NCI-H748 (cell line): ENCODE measurements around the gene SNAPC3.

Experiments
- DNase-seq: peaks from one replicate; lab custom pipeline; 2025; ENCODE audit not compliant: unreplicated experiment; lab: John Stamatoyannopoulos, UW

Gene SNAPC3

DNA sequence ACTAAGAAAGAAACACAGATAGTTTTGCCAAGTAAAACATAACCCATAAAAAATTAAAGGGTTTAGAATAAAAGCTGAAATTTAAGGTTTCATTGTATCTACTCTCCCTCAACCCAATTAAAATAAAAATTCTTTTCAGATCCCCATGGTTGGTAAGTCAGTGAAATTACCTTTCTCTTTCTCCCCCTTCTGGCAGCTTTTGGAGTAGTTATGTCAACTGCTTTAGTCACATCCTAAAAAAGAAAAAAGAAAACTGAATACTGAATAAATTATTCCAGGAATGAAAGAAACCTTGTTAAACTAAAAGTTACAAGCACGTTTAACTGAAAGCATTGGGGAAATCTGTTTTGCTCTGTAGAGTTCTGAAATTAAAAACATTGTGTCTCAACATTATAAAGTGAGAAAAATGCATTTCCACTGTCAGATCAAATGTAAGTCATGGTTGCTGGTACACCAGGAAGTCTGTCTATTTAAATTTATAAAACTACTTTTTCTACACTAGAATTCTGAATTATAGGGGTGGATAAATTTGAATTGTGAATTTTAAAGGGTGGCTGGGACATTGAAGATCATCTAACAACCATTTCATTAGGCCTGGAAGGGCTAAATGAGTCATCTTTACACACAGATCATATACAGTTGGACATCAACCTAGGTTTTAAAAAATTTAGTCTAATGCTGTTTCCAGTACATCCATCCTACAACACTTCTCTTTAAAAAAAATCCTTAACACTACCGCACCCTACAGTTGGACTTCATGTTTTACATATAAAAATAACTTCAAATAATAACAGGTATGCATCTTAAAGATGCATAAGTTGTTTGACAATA, 63.4 kb downstream of the SNAPC3 start:
- no peak for DNase-seq

- no peak for DNase-seq
These were observed 69.3 kb downstream of the SNAPC3 start for GRCh38 chr9:15491950-15492349.

GRCh38 chr9:15492485-15493150, 69.9 kb downstream of the SNAPC3 start:
- DNase-seq = no peak

DNA sequence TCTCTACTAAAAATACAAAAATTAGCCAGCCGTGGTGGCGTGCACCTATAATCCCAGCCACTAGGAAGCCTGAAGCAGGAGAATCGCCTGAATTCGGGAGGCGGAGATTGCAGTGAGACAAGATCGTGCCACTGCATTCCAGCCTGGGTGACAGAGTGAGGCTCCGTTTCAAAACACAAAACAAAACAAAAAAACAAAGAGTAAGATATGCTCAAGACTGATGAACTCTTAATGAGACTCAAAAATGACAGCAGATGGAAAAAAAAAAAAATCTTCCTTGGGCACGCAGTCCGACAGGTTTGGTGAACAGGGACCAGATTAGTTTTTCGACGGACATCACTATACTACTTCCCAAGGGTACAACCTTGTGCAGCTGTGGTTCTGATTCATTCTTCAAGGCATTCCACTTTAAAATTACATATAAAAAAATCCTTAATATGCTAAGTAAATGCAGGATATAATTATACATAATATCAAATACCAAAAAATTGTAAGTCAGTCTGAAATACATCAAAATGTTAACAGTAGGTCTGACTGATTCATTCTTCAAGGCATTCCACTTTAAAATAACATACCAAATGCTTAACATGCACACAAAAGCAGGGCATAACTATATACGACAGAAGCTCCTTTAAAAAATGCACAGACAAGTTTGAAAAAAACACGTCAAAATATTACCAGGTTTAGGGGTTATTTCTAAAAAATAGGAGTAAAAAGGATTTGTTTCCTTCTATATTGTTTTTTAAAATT, 75.7 kb downstream of the SNAPC3 start:
- DNase-seq = no peak

DNA sequence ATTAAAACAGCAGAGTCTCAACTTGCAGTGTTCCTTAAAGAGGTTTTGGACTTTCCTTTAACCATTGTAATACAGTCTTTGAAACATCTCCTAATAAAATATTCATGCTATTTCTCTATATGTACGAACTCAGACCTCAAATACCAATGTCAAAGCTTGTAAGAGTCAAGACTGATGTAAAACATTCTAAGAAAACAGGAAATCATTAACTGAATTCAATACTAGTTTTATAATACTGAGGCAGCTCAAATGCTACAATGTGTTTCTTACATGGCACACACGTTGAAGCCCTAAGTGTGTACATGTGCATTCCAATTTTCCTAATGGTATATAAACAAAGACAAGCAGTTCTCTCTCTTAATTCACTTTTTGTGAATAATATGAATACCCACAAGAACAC, 76.5 kb downstream of the SNAPC3 start:
- DNase-seq = no peak

GRCh38 chr9:15501179-15501578, 78.5 kb downstream of the SNAPC3 start:
- DNase-seq = peak; percentile 97

DNA sequence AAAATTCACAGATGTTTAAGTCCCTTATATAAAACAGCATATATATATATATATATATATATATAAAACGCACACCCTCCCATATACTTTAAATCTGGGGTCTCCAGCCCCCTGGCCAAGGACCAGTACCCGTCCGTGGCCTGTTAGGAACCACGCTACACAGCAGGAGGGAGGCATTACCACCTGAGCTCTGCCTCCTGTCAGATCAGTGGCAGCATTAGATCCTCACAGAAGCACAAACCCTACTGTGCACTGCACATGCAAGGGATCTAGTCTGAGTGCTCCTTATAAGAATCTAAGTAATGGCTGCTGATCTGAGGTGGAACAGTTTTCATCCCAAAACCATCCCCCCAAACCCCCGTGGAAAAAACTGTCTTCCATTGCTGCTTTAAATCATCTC, 79.1 kb downstream of the SNAPC3 start:
- no peak for DNase-seq

DNA sequence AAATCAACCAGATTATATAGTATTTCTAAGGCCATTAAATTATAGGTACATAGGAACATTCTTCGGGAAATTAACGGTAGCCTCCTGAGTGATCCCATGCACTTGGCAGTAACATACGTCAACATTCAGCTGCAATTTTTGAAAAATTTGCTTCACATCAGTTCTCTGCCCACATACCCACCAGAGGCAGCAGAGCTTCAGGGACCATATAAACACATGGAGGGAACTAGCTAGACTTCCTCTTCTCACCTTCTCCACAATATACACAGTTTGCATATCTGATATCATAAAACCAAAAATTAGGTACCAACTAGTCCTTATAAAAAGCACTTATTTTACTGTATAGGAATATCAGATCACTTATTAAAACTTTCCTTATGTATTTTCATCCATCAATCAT, 83.2 kb downstream of the SNAPC3 start:
- DNase-seq = no peak

- DNase-seq = peak; percentile 82
These were observed 87.5 kb downstream of the SNAPC3 start for GRCh38 chr9:15509931-15510788.

DNA sequence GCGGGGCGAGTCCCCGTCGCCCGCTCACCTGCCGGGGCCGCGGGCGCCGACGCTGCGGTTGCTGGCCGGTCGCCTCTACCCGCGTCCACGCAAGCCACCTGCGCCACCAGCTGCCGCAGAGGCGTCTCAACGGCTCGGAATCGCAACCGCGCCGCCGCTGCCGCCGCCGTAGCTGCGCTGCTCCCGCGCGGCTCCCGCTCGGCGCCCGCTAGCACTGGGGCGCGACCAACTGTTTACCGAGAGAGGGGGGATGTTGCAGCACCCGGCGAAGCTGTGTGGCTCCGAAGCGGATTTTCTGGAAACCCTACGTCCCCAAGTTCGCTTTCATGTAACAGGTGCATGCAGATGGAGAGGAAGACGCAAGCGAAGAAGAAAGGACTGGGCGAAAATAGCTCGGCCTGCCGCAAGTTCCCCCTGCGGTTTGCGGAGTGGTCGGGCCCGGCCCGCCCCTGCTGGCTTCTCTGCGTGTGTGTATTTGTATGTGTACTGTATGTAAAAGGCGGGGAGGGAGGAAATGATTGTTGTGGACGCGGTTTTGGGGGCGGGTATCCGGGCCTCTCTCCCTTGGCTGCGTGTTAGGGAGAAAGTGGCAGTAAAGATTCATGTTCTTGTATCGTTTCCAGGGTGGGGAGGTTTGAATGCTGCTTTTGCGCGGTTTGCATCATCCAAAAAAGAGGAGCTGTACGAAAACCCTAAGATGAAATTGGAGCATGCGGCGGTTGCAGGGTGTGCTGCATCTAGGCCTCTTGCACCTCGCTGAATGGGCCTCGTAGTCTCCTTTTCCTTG, 88.3 kb downstream of the SNAPC3 start, which contains the start of gene PSIP1:
PSIP1 (minus strand) TSS at position 182 of the 787 bp plus-strand sequence. CDS start 782 bp downstream, outside the sequence.
- DNase-seq = peak; percentile 95
